HG03196 (cell line): ENCODE measurements around the gene METRNL.
"Not testable (repeated sequence)": the region's sequence is repeated elsewhere in the genome, so short reads cannot be mapped to it uniquely, and the experiment has no call there.

Experiments
- ATAC-seq: cut with Tn5 transposase; IDR thresholded peaks from one replicate; pipeline ENCODE4 v1.9.1; 2021; ENCODE audit not compliant: unreplicated experiment

The METRNL gene

DNA sequence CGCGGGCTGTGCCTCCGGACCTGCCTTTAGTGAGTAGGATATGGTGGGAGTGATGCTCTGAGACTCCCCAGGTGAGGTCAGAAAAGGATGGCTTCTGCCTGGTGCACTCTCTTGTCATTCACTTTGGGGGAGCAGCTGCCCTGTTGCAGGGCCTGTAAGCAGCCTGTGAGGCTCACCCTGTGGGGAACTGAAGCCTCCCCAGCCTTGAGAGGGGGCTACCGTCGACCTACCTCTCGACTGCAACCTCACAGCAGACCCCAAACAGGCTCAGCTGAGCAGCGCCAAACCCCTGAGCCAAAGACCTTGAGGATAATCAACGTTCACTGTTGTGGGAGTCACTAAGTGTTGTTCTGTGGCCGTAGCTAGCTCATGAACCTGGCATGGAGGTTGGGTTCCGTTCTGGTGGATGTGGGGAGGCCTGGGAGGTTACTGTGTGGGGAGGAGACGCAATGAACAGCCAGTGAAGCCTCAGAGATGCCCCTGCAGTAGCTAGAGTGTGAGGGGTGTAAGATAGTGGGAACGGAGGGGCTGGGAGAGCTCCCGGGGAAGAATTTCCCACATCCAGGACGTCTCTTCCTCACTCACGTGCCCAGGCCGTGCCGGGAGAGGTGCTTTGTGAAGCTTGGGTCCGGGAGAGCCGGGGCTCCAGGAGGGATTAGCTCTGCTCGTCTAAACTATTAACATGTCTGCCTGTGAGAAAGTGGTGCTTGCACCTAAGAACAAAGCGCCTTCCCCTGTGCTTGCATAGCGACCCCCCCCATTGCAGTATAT, 38.8 kb downstream of the METRNL start:
- ATAC-seq: no peak

DNA sequence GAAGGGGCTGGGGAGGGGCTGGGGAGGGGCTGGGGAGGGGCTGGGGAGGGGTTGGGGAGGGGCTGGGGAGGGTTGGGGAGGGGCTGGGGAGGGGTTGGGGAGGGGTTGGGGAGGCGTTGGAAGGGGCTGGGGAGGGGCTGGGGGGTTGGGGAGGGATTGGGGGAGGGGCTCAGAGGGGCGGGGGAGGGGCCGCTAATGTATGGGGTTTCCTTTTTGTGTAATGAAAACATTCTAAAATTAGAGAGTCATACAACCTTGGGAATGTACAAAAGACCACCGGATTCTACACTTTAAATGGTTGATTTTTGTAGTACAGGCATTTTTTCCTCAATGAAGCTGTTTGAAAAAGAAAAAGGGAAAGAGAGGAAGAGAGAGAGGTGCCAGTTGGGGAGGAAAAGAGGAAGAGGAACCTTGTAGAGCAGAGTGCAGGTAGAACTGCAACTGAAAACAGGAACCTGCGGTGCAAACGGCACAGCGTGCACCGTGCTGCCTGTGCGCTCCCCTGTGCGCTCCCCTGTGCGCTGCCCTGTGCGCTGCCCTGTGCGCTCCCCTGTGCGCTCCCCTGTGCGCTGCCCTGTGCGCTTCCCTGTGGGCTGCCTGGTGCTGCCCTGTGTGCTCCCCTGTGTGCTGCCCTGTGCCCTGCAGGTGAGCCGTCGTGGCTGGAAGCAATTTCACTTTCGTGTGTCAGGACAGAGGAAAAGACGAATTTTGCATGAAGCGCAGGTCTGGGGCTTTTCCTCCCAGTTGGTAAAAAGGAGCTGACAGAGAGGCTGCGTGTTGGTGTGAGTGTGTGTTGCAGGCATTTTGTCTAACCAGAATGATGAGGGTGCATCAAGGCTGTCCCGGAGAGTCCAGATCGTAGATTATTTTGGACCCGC, 40.8 kb downstream of the METRNL start:
- peak; percentile 87 for ATAC-seq

DNA sequence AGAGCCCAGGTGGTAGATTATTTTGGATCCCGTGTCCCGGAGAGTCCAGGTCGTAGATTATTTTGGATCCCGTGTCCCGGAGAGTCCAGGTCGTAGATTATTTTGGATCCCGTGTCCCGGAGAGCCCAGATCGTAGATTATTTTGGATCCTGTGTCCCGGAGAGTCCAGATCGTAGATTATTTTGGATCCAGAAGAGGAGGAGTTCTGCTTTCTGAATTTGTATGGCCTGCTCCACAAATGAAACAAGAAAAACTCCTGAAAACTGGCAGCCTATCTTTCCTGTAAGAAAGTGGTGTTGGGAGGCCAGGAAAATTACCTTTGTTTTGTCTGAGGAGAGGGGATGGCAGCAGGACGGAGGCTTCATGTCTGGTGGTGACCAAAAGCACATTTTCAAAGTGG, 42.1 kb downstream of the METRNL start:
- ATAC-seq: not testable (repeated sequence)

DNA sequence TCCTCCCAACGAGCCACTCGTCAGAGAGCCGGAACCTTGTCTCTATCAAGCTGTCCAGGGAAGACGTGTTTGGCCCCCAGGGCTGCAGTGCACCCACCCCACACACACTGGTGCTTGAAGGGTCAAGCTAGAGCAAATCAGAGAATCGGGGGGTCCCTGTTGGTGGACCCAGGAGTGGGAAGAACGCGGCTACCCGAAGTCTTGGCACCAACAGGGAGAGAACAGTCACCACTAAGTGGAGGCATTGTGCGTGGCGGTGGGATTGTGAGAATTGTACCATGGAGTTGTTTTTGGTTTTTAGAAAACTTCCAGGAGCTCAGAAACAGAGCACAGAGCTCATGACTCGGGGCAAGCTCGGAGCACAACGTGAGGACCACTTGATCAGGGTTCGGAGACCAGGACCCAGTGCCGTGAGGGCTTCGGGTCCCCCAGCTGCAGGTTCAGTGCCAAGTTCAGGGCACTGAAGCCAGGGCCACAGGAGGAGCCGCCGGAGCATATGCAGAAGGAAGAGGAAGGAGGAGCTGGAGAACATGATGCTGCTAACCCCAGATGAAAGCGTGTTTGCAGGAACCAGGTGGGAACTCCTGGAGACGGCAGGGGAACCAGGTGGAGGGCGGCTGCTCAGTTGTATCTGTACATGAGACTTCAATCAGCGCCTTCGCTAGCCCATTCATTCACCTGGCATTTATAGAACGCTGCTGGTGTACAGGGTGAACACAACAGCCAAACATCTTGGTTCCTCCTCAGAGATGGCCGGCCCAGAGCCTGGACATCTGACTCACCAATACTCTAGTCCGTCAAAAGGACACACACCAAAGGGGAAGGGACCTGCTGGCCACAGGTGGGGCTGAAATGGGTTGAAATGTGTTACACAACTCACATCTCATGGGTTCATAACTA, 42.8 kb downstream of the METRNL start:
- ATAC-seq: no peak

DNA sequence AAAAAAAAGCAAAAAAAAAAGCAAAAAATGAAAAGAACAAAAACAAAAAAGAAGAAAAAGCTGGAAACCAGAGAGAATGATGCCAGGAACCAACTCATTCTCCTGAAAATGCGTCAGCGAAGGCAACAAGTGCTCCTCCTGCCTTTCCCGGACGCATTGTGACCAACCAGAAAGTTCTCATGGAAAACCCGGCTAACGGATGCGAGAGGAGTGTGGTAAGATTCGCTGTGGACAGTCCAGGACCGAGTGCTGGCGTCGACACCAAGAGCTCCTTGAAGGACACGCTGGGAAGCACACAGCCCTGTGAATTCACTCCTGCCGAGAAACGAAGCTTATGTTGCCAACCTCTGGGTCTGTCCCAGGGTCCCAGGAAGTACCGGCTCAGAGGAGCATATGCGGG, 43.4 kb downstream of the METRNL start:
- no peak for ATAC-seq

DNA sequence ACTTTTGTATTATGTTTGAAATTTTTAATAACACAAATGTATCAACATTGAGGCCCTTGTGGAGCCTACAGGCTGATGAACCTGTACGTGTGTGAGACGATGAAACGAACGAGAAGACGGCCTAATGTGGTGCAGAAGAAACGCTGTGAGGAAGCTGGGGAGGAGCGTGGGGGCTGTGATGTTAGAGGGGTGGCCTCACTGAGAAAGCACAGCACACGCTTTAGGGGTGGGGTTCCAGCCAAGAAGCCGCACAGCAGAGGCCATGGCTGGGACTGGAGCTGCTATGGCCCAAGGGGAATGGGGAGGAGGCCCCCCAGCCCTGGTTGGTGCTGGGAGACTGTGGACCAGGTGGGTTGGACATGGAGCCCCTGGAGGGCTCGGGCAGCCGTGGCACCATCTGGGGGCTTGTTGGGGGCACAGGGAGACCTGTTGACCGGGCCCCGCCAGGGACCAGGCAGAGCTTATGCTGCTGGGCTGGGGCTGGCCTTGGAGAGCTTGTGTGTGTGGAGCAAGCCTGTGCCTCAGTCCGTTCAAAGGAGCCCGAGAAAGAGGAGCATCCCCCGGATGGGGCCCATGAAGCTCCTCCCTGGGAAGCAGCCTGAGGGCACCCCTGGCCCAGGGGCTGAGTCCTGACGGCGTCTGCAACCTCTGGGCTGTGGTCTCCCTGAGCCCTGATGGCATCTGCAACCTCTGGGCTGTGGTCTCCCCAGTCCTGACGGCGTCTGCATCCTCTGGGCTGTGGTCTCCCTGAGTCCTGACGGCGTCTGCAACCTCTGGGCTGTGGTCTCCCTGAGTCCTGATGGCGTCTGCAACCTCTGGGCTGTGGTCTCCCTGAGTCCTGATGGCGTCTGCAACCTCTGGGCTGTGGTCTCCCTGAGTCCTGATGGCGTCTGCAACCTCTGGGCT, 44.7 kb downstream of the METRNL start:
- no peak for ATAC-seq

DNA sequence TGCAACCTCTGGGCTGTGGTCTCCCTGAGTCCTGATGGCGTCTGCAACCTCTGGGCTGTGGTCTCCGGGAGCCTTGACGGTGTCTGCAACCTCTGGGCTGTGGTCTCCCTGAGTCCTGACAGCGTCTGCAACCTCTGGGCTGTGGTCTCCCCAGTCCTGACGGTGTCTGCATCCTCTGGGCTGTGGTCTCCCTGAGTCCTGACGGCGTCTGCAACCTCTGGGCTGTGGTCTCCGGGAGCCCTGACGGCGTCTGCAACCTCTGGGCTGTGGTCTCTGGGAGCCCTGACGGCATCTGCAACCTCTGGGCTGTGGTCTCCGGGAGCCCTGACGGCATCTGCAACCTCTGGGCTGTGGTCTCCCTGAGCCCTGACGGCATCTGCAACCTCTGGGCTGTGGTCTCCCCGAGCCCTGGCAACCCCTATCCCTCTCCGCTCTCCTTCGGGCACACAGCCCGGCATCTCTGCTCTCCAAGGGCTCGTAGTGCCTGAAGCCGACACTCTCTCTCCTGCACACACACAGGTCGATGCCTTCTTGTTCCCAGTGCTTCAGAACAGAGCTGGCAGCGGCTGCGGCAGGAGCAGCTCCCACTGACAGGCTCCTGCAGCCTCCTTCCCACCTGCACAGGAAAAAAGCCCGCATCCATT, 45.6 kb downstream of the METRNL start:
- ATAC-seq: no peak

DNA sequence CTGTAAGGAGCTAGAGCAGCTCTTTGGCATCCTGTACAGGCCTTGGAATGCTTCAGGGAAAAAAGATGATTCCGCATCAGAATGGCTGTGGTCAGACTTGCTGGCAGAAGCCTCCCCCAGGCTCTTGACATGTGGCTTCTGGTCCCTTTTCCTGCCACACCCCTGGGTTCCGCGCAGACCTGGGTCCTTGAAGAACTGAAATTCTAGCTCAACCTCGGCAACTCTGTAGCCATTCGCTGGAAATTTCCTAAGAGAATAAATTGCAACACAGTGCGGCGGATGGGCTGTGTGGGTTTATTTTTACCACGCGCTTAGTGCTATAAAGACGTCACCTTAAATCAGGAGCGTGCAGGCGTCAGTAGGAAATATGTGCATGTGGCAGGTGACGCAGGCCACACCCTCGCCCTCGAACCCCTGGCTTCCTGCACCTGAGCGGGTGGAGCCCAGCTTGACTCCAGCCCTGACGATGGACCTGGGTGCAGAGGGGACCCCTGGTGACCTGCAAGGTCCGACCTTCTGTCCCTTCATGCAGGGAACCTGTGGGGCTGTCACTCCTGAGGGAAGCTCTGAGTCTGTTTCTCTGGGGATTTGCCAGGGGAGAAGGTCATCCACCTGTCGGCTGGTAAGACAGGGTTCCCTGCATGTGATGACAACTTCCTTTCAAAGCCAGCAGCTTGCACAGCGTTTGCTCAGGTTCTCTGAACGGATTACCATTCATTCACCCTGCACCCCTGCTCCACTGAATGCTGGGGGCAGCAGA, 46.3 kb downstream of the METRNL start:
- ATAC-seq: no peak

DNA sequence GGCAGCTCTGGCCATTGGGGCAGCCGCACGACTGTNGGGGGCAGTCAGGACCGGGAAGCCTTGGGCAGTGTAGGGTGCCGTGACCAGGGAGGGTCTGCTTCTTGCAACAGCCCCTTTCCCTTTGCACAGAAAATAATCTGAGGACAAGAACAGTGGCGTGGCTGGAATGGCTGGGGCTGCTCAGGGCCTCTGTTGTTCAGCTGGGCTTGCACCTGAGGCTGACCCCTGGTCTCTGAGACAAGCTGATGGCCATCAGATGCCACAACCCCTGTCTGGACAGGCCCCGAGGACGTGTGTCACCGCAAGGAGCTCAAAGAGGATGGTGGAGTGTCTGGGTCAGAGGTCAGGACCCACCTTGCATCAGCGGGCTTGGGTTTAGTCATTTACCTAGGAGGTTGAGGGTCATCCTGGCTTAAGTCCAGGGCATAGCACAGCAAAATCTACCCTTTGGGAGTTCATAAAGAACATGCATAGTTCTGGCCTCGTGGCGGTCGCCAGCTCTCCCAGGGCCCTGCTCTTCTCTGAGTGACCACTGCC, 46.9 kb downstream of the METRNL start:
- ATAC-seq: no peak

DNA sequence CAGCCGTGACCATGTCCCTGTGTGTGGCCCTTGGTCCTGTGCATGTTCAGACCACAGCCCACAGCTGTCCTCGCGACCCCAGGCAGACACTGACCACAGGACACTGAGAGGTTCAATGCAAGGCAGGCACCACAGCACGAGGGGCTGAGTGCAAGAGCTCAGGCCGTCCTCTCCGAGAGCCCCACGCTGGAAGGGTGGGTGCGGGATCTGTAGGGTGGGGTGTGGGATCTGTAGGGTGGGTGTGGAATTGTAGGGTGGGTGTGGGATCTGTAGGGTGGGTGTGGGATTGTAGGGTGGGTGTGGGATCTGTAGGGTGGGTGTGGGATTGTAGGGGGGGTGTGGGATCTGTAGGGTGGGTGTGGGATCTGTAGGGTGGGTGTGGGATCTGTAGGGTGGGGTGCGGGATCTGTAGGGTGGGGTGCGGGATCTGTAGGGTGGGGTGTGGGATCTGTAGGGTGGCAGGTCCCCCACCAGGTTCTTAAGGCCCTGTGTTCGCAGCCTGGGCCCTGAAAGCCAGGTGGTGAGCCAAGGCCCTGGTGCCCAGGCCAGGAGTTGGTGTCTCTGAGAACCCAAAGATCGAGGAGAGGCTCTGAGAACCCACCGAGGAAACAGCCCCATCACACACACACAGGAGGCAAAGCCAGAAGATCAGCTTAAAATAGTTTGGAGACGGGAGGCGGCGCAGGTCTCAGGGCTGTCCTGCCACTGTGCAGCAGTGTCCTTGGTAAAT, 48.2 kb downstream of the METRNL start:
- ATAC-seq: no peak

DNA sequence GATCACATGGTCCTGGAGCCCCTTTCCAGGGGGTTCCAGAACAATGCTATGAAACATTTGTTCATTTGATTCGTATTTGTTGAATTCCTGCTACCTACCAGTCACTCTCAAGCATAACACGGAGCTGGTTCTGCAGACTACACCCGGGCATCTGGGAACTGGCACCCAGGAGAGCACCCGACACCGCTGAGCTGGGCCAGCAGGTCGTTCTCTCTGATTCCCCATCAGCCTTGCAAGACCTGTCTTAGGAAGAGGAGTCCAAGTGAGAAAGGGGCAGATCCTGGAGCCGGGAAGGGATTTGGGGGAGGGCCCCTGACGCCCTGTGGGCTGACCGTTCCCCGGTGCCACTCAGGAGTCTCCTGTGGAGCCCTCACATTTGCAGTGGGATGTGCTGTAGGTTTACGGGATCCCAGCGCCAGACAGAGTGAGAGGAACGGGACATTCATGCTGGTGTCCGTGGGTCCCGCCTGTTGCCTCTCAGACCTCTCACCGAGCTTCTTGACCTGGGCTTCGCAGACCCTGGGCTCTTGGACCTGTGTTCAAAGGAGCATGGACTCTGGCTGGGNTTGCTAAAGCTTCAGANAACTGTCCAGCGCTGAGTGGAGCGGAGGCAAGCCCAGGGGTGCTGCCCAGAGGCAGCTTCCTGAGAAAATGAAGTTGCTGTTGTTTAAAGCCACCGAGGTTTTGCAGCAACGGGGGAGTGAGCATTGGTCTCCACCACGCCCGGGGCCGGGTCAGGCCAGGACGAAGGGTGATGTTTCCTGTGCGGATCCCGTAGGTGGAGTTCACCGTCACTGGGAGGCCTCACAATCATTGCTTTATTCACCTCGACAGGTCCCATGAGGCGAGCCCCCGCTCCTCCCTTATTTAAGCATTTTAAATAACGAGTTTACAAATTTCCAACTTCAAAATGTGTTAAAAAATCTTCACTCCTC, 49.2 kb downstream of the METRNL start:
- ATAC-seq: no peak

DNA sequence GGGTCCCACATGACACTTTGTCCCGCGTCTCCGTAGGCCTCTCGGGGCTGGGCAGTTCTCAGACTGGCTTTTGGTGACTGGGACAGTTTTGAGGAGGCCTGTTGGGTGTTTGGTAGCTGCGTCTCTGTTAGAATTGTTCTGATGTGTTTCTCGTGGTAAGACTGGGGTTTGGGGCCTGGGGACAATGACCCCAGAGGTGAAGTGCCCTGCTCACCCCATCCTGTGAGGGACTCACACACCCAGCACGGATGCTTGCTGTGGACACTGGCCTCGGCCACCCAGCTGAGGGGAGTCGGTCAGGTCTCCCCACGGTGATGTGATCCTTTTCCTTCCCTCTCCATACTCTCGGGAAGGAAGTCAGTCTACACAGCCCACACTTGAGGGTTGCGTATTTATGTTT, 50.3 kb downstream of the METRNL start:
- ATAC-seq: no peak

DNA sequence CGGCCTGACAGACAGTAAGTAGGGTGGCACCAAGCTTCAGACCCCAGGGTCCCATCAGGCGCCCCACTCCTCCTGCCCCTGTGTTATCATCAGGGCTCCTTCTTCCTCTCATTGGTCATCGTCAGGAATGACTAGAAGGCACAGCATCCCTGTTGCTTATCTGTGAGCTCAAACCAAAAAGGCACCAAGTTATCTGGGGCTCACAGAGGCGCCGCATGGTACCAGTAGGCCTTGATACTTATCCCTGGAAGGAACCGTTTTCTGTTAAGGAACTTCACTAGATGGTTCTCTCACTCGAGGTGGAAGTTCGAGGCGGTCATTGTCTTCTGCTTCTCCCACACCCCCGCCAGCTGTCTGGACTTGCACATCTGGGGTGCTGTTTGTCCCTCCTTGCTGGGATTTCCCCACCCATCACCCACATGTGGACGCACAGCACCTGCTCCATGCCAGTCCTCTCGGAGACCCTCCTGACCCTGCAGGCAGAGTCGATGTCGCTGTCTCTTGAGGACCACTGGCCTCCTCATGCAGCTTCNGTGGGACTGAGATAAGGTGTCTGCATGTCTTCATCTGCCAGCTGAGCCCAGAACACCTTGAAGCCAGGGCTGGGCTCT, 52.1 kb downstream of the METRNL start:
- no peak for ATAC-seq

DNA sequence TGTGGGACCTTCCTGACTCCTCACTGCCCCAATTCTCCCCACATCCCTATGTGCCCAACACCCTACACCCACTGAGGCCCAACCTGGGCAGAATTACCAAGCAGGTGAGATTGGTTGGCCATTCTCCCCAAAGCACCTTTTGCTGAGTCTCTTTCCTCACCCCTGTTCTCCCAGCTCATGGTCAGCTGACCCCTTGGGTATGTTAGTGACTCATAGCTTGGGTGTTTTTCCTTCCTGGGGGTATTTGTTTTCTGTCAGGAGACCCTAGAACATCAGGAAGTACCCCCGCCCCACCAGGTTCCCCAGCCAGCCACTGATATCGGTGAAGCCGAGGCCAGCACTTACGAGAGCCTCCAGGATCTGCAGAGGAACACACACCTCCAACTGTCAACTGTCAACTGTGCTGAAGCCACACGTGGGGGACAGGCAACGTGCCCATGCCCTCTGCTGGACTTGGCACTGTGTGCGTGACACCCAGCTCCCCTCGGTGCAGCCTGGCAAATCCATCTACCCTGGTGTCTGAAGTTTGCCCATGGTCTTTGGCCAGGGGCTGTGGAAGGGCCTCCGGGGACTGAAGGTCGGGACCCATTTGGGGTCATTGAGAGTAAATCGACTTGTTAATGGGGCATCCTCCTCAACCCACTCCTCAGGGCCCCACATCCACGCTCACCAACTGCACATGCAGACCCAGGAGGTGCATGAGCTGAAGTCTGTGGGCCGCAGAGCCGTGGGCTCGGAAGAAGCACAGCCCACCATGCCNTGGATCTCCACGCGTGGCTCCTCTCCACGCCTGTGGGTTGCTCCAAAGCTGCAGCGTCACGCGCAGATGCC, 53.1 kb downstream of the METRNL start:
- ATAC-seq: no peak

DNA sequence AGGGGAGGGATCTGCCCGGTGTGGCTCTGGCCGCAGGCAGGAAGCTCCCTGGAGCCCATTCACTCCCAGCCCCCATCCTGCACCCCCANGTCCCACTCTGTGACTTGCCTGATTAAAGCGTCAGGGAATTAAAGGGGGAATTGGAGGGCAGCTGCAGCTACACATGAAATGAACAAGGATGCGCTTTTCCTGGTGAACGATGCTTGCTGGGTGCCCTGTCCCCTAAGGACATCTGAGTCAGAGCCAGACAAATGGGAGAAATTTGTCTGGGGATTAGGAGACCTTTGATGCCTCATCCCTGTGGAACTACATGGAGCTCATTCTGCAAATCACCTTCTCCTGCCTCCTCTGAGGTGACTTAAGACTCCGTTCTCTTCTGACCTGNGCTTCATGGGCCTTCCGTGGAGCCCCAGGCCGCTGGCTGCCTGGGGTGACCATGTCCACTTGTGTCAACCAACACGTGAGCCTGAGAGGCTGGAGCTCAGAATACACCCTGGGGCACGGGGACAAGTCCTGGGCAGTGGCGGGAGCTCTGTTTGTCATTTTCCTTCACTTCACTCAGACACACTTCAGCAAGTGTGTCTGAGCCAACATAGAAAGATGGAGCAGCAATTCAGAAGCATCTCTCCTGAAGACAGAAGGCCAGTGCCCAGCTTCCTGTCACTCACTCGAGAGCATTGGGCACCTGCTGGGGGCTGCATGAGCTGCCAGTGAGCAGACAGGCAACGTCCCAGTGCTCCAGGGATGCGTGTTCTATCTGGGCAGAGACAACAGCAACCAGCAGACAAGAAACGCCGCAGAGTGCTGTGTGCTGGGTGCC, 54.1 kb downstream of the METRNL start:
- ATAC-seq: no peak
